Measurements from ENCODE around the gene PHTF2. TPM values are rescaled to one million over a fixed set of nuclear protein-coding genes. Genes with fewer than 3 reads are reported as not detected.
A peak's percentile ranks its signal among the peaks of the same experiment; 100 is the strongest.

The PHTF2 gene
- total RNA-seq, 1 donor from 2014 or later: 22.1 TPM

- Histone ChIP-seq H3K27ac (replicated peaks) (peak overlapping the region; percentile 38), H3K27me3 (ENCODE audit: low read depth) (no peaks in the 10 kb centered on the region), H3K4me3 (no peak overlapping the region), H3K36me3 (peaks cover 10% of the 10 kb centered on the region), H3K4me1 (peaks cover 14% of the 10 kb centered on the region), H3K9me3 (replicated peaks) (peaks cover 15% of the 10 kb centered on the region)
- peak; percentile 26 for TF ChIP-seq CTCF (IDR thresholded peaks at IDR 0.05; ENCODE audit: borderline replicate concordance)
- peak; percentile 69 for DNase-seq
- intact Hi-C loops (cut with micrococcal nuclease): no loop called here
Observed at GRCh38 chr7:77855371-77856083, 57.0 kb downstream of the PHTF2 start.

- no peak for TF ChIP-seq CTCF (IDR thresholded peaks at IDR 0.05; ENCODE audit: borderline replicate concordance)
- Histone ChIP-seq H3K27me3 (ENCODE audit: low read depth) (no peaks in the 10 kb centered on the region), H3K36me3 (peaks cover 10% of the 10 kb centered on the region), H3K4me3 (no peak overlapping the region), H3K4me1 (peaks cover 10% of the 10 kb centered on the region), H3K27ac (replicated peaks) (no peak overlapping the region), H3K9me3 (replicated peaks) (peaks cover 15% of the 10 kb centered on the region)
- DNase-seq: no peak
- intact Hi-C loops (cut with micrococcal nuclease): no loop called here
Observed at GRCh38 chr7:77858278-77858677, 59.7 kb downstream of the PHTF2 start.

- H3K27me3 ChIP-seq (ENCODE audit: low read depth): no peaks in the 10 kb centered on the region
- H3K36me3 ChIP-seq: peaks cover 10% of the 10 kb centered on the region
- intact Hi-C loops (cut with micrococcal nuclease): no loop called here
- peaks cover 10% of the 10 kb centered on the region for H3K9me3 ChIP-seq (replicated peaks)
- H3K4me3 ChIP-seq: no peak overlapping the region
- no peak overlapping the region for H3K27ac ChIP-seq (replicated peaks)
- TF ChIP-seq CTCF (IDR thresholded peaks at IDR 0.05; ENCODE audit: borderline replicate concordance): no peak
- DNase-seq: no peak
- peaks cover 14% of the 10 kb centered on the region for H3K4me1 ChIP-seq
Observed at GRCh38 chr7:77859343-77859742, 60.8 kb downstream of the PHTF2 start.

GRCh38 chr7:77862691-77863090, 64.1 kb downstream of the PHTF2 start:
- H3K27ac ChIP-seq (replicated peaks): no peak overlapping the region
- no peak for TF ChIP-seq CTCF (IDR thresholded peaks at IDR 0.05; ENCODE audit: borderline replicate concordance)
- H3K36me3 ChIP-seq: no peaks in the 10 kb centered on the region
- intact Hi-C loops (cut with micrococcal nuclease): no loop called here
- H3K4me1 ChIP-seq: peaks cover 24% of the 10 kb centered on the region
- DNase-seq: no peak
- no peaks in the 10 kb centered on the region for H3K9me3 ChIP-seq (replicated peaks)
- no peaks in the 10 kb centered on the region for H3K27me3 ChIP-seq (ENCODE audit: low read depth)
- no peak overlapping the region for H3K4me3 ChIP-seq

- Histone ChIP-seq H3K4me1 (peaks cover 24% of the 10 kb centered on the region), H3K4me3 (no peak overlapping the region), H3K9me3 (replicated peaks) (no peaks in the 10 kb centered on the region), H3K27ac (replicated peaks) (no peak overlapping the region), H3K27me3 (ENCODE audit: low read depth) (no peaks in the 10 kb centered on the region), H3K36me3 (no peaks in the 10 kb centered on the region)
- DNase-seq: no peak
- no peak for TF ChIP-seq CTCF (IDR thresholded peaks at IDR 0.05; ENCODE audit: borderline replicate concordance)
- intact Hi-C loops (cut with micrococcal nuclease): no loop called here
Observed at GRCh38 chr7:77863860-77864259, 65.3 kb downstream of the PHTF2 start.

Data from left ventricle myocardium inferior (tissue), 1 donor.